K562 treated with DMSO at 1 percent for 12 hours (cell line): ENCODE results near the gene SLC3A2. TPM values are rescaled to one million over a fixed set of nuclear protein-coding genes. Genes with fewer than 3 reads are reported as not detected.

Experiments used
- total RNA-seq: library from RNA; unstranded; fragments of 300-600 nt; gene quantifications from 2 replicates; pipeline ENCODE4 v1.2.3, GENCODE V29; 2022; ENCODE audit not compliant: insufficient read depth

SLC3A2 gene
- total RNA-seq, result 391 and 414 TPM in 2 replicates

GRCh38 chr11:62880803-62881578 is at the start of gene SLC3A2:
SLC3A2 (plus strand) TSS chr11:62880896; CDS start chr11:62881024, 128 bp downstream.

GRCh38 chr11:62831520-62832335 is 49.0 kb upstream of the SLC3A2 start, which contains the start of gene STX5:
STX5 (minus strand) TSS chr11:62832051; CDS start chr11:62831243, 808 bp downstream.

GRCh38 chr11:62832336-62833234 is 48.1 kb upstream of the SLC3A2 start, which contains the start of gene TEX54:
TEX54 (minus strand) TSS chr11:62832841.

DNA sequence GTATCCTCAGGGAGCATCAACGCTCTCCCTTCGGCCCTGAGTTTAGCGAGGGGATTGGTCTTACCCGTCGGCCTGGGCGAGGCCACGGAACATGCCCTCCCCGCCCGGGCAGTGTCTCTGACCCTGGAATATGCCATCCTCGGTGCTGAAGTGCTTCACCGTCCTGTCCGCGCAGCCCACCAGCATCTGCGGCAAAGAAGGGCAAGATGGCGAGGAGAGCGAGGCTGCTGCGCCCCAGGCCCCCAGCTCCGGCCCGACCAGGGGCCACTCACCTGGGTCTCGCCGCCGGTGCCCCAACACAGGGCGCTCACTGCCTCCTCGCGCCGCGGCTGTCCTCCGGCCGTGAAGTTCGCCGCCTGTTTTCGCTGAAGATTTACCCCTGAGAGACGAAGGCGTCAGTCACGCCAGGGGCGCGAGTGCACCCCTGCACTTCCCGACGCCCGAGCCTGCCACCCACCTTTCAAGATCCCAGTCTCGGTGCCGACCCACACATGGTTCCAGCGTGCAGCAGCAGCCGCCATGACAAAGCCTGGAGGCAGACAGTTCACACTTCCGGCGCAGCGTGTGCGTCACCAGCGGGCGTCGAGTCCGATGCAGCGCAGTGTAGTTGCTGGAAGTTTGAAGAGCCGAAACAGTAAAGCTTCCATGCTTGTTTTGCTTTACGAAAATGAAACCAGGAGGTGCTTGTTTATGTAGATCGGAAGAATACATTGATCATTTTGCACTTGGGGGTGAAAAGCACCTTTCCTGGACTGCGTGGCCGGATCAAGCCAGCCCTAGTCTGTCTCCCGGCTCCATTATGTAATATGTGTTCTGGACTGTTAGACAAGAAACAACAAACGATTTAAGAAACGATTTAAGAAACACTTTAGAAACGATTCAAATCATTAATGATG is 41.4 kb upstream of the SLC3A2 start, which contains the start of gene WDR74:
Gene WDR74 (minus strand): TSS at position 541 of the 896 bp plus-strand sequence. CDS start 20 bp downstream, at position 521.

GRCh38 chr11:62921201-62921572 is 40.5 kb downstream of the SLC3A2 start, which contains the start of gene CHRM1:
CHRM1 (minus strand) TSS chr11:62921363; CDS start chr11:62911100, 10,263 bp downstream.

Other genes starting within 250 kb of the SLC3A2 start
- gene GANAB, start 234.3 kb upstream of the SLC3A2 start, total RNA-seq, result 161 and 356 TPM in 2 replicates
- gene INTS5, start 227.6 kb upstream of the SLC3A2 start, total RNA-seq, result 27.2 and 37.6 TPM in 2 replicates
- 157 and 173 TPM in 2 replicates for gene C11orf98, start 215.7 kb upstream of the SLC3A2 start, total RNA-seq
- gene CSKMT, start 215.6 kb upstream of the SLC3A2 start, total RNA-seq, result 50.4 and 52.2 TPM in 2 replicates
- gene UQCC3, start 209.2 kb upstream of the SLC3A2 start, total RNA-seq, result 17.8 and 31.3 TPM in 2 replicates
- 3.6 and 10.6 TPM in 2 replicates for gene LBHD1, start 208.6 kb upstream of the SLC3A2 start, total RNA-seq
- 242 and 314 TPM in 2 replicates for gene UBXN1, start 201.8 kb upstream of the SLC3A2 start, total RNA-seq
- gene LRRN4CL, start 191.4 kb upstream of the SLC3A2 start, total RNA-seq, result 0.70 TPM in 1 of 2 replicates, not detected in the other
- 44.2 and 44.8 TPM in 2 replicates for gene BSCL2, start 173.5 kb upstream of the SLC3A2 start, total RNA-seq
- gene GNG3, start 173.2 kb upstream of the SLC3A2 start, total RNA-seq, result not detected in 2 replicates
- gene HNRNPUL2, start 153.4 kb upstream of the SLC3A2 start, total RNA-seq, result 17.1 and 39.0 TPM in 2 replicates
- 32.8 and 62.0 TPM in 2 replicates for gene TTC9C, start 152.4 kb upstream of the SLC3A2 start, total RNA-seq
- gene ZBTB3, start 126.7 kb upstream of the SLC3A2 start, total RNA-seq, result 1.9 and 3.0 TPM in 2 replicates
- 150 and 166 TPM in 2 replicates for gene POLR2G, start 119.3 kb upstream of the SLC3A2 start, total RNA-seq
- 26.4 and 31.9 TPM in 2 replicates for gene TAF6L, start 109.5 kb upstream of the SLC3A2 start, total RNA-seq
- gene TMEM179B, start 93.5 kb upstream of the SLC3A2 start, total RNA-seq, result 42.8 and 48.4 TPM in 2 replicates
- gene TMEM223, start 88.9 kb upstream of the SLC3A2 start, total RNA-seq, result 21.7 and 26.1 TPM in 2 replicates
- 80.0 and 120 TPM in 2 replicates for gene NXF1, start 75.5 kb upstream of the SLC3A2 start, total RNA-seq
- 66.0 and 83.3 TPM in 2 replicates for gene STX5, start 48.8 kb upstream of the SLC3A2 start, total RNA-seq
- gene TEX54, start 48.1 kb upstream of the SLC3A2 start, total RNA-seq, result not detected in 2 replicates
- 47.8 and 60.3 TPM in 2 replicates for gene WDR74, start 41.3 kb upstream of the SLC3A2 start, total RNA-seq
- not detected in 2 replicates for gene CHRM1, start 40.5 kb downstream of the SLC3A2 start, total RNA-seq
- gene SLC22A6, start 104.1 kb downstream of the SLC3A2 start, total RNA-seq, result not detected in 2 replicates
- gene SLC22A8, start 134.9 kb downstream of the SLC3A2 start, total RNA-seq, result not detected in 2 replicates